GM21786 (cell line): Measurements from ENCODE around the gene NRXN3.
"Not testable (repeated sequence)": the region's sequence is repeated elsewhere in the genome, so short reads cannot be mapped to it uniquely, and the experiment has no call there.

Experiments used
- ATAC-seq: cut with Tn5 transposase; IDR thresholded peaks from one replicate; pipeline ENCODE4 v1.9.1; 2021; ENCODE audit not compliant: unreplicated experiment

Gene NRXN3

GRCh38 chr14:78399316-78399889 lies 229.2 kb downstream of the NRXN3 start:
- no peak for ATAC-seq

GRCh38 chr14:78401866-78402265 lies 231.7 kb downstream of the NRXN3 start:
- ATAC-seq = no peak

DNA sequence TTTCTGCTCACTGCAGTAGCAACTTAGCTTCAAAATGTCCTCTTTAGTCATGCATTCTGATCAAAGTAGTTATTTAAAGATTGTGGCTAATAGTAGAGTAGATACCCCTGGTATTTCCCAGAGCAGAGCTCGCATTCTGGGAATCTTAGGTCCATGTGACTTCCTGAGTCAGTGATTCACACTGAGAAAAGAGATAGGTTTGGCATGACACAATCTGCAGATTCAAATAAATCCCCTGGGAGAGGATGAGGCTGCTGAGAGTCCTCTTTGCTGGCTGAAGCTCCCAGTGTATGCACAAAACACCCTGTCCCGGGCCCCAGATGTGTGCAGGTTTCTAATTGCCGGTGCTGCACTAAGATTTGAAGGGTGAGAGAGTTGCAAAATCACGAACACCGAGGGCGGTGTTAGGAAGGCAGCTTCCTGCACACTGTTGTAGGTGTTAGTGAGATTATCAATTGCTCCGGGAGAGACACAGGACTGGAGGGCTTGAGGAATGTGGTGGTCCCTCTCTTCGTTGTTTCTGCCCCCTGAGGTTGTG lies 233.2 kb downstream of the NRXN3 start:
- peak; percentile 81 for ATAC-seq

- ATAC-seq = no peak
Measured at GRCh38 chr14:78405079-78405856, 235.1 kb downstream of the NRXN3 start.

- ATAC-seq = no peak
Measured at GRCh38 chr14:78412475-78412874, 242.3 kb downstream of the NRXN3 start.

GRCh38 chr14:78414172-78414571 lies 244.0 kb downstream of the NRXN3 start:
- no peak for ATAC-seq

GRCh38 chr14:78417532-78417931 lies 247.4 kb downstream of the NRXN3 start:
- no peak for ATAC-seq

- ATAC-seq = no peak
Measured at GRCh38 chr14:78424311-78424710, 254.1 kb downstream of the NRXN3 start.

GRCh38 chr14:78425330-78425729 lies 255.2 kb downstream of the NRXN3 start:
- ATAC-seq = no peak

DNA sequence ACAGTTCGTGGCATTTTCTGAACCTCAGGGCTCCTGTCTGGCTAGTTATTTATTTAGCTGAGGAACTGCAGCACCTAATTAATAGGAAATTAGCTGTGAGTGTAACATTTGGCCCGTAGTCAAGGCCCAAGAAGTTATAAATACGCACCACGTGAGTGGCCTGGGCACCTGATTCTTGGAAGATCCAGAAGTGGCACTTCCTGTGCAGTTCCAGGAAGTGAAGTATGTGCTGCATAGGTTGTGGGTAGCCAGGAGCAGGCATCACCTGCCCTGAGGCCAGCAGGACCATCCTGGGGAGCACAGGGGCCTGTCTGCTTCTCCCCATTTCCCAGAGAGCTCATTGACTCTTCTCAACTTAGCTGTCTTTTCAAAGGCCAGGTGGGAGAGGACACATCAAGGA lies 255.6 kb downstream of the NRXN3 start:
- no peak for ATAC-seq

DNA sequence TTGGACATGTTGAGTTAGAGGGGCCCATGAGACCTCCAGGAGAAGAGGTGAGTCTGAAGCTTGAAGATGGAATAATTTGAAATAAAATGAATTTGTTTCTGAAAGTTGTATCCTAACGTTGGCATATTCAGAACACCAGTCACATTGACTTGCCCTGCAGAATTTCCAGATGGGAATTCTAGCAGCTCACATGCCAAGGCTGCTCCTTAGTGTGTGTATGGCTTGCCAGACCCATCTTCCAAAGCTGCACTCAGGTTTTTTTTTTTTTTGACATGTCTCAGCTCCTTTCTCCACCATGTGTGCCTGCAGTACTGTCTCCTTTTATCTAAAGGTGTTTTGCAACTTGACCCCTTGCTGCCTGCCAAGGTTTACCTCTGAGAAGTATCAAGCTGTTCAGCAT lies 261.9 kb downstream of the NRXN3 start:
- no peak for ATAC-seq

GRCh38 chr14:78437448-78437847 lies 267.3 kb downstream of the NRXN3 start:
- not testable (repeated sequence) for ATAC-seq

DNA sequence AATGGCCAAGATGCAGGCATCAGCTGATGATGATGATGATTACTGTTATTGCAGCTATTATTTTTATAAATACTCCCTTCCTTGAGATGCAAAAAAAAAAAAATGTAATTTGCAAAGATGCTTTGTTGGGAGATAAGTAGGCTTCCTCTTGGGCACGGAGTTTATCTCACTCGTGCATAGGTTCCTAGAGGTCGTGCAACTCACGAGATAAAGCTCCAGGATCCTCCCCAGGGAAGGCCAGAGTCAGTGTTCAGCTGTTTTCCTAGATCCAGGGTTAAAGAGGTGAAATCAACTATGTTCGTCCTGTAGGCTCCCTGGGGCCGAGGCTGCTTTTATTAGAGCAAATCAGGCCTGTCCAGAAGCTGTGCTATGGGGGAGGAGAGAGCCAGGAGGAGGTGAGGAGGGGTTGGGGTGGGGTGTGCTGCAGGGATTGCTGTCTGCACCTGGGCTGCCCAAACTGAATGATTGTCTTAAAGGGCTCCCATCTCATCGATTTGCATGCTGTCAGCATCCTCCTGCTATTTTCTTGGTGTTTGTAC lies 270.3 kb downstream of the NRXN3 start:
- no peak for ATAC-seq

DNA sequence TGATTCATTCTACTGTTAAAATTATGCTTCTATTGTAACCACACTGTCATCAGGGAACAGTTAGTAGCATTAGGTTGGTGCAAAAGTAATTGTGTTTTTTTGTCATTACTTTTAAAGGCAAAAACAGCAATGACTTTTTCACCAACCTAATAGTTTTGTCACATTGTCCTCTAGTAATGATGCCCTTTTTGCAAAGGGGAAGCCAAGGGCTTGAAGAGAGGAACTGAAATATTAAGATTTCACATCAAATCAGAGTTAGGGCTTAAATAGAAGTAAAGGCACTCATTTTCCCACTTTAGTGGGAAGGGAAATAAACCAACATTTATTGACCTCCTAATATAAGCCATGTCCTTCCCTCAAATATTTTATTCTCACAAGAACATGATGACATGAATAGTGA lies 273.7 kb downstream of the NRXN3 start:
- no peak for ATAC-seq

- no peak for ATAC-seq
Measured at GRCh38 chr14:78445275-78445674, 275.1 kb downstream of the NRXN3 start.

DNA sequence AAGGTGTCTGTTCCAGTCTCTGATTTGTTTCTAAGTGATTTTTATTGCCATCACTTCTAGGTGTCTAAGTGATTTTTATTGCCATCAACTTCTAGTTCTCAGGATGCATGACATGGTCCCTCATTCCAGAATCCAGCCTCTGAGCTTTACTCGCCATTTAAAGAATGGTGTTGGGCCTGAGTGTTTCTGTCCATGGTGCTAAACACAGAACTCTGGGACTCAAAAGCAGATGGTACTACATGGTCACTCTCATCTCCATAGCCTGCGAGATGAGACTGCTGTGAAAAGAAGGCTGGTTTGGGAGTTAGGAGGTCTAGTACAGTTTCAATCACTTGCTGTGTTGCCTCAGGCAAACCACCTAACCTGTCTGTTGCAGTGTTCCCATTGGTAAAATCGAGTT lies 276.6 kb downstream of the NRXN3 start:
- no peak for ATAC-seq

DNA sequence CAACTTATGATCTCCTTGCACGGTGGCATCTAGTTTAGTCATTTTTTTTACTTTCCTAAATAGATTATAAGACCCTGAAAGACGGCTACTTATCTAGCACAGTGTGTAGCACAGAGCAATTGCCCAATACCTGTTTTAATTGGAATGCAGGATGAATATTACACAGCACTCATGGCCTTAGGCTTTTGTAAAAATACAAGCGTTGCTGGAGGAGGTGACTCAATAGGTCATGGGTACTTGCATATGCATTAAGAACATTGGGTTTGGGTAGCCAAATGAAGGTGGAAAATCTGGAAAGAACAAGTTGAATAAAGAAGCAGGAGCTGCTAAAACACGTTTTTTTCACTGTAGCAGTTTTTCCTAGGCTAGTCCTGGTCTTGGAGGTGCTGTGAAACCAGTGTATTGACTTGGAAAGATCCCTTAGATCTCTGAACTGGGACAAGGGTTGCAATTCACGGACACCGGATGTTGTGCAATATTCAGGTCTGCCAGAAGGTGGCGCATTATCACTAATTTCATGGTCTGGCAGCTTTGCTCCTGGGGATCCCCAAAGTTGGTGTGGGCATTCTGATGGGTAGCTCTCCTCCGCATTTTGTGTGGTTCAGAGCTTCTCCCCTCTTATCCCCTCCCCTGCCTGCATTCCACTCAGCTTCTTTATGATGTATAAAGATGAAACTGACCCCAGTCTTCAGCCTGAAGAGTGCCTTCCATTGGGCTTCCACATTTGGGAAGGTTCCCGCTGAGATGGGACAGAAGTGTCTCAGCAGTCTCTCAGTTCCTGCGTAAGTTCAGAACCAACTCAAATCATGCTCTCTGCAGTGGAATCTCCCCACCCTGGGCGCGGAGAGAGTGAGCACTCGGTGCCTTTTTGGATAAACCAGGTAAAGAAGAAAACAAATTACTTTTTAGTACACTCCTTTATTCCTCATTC lies 278.3 kb downstream of the NRXN3 start:
- peak; percentile 60 for ATAC-seq

GRCh38 chr14:78450669-78451318 lies 280.6 kb downstream of the NRXN3 start:
- no peak for ATAC-seq

DNA sequence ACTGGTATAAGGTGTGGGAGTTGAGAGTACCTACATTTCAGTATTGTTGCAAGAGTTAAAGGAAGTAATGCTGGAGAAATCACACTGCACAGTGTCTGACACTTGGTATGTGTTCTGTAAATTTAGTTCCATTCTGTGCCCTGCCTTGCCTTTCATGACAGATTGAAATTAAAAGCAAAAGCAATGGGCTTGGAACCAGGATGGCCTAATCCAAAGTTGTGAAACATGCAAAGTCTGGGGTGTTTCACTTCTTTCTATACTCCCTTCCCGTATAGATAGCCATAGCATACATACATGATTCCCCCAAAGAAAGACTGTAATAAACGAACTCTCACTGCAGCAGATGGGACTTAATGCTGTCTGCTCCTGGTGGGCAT lies 281.1 kb downstream of the NRXN3 start:
- no peak for ATAC-seq

DNA sequence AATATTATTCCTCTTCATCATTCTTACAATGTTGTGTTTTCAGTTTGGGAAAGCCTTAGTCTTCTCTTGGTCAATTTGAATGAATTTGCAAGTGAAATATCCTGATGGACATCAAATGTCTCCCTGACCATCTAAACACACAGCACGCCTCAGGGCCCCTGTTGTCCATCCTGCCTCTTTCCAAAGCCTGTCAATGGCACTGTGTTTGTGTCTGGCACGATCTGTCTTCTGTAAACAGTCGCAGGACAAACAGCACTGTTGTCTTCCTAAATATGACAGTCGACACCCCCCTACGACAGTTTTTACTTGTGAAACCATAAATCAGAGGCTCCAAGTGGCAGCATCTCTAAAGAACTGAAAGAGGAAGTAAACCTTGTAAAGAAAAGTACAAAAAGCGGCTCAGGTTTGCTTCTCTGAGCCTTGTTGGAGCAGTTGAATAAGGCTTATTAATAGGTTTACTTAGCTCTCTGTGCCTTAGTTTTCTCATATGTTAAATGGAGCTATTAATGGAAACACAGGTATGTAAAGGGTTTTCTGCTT lies 285.8 kb downstream of the NRXN3 start:
- ATAC-seq = peak; percentile 52
